HG03521 (cell line): Measurements from ENCODE around the gene STRC.
A peak's percentile ranks its signal among the peaks of the same experiment; 100 is the strongest.
"Not testable (repeated sequence)": the region's sequence is repeated elsewhere in the genome, so short reads cannot be mapped to it uniquely, and the experiment has no call there.

Source experiments
- ATAC-seq: cut with Tn5 transposase; IDR thresholded peaks from one replicate; pipeline ENCODE4 v1.9.1; 2021; ENCODE audit warnings: mild to moderate bottlenecking, moderate library complexity; ENCODE audit not compliant: unreplicated experiment

Gene STRC

DNA sequence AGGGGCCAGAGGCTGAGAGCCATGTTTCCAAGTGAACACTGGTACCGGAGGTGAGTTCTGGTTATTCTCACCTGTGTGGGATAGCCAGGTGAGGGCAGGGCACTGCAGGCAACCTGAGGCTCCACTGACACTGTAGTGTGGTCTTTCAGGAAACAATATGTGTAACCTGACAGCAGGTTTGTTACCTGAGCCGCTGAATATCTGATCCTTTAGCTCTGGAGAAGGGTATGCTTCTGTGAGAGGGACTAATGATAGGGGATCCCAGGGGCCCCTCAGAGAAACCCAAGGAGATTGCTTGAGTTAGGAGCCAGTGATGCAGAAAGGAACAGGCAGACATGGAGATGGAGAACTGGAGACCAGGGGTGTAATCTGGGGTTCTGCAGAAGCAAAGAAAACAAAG lies at the start of gene STRC:
STRC (minus strand) TSS at position 101 of the 400 bp plus-strand sequence; CDS start at position 23, 78 bp downstream.
- ATAC-seq = not testable (repeated sequence)

DNA sequence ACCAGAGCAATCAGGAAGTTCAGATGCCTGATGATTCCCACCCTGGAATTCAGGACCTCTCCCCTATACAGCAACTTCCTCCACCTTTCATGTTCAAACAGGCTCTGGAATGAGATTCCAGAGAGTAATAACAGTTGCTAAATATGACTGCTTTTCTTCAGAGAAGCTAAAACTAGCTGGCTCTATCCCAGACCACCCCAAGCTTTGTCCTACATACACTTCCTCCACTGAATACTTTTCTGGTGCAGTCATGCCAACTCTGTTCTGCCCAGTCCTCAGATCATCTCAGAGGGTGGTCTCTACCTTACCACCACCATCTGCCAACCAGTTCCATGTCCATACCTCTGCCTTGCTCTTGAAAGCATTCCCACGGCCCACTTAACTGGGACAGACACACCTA lies 47.6 kb upstream of the STRC start:
- ATAC-seq = not testable (repeated sequence)

DNA sequence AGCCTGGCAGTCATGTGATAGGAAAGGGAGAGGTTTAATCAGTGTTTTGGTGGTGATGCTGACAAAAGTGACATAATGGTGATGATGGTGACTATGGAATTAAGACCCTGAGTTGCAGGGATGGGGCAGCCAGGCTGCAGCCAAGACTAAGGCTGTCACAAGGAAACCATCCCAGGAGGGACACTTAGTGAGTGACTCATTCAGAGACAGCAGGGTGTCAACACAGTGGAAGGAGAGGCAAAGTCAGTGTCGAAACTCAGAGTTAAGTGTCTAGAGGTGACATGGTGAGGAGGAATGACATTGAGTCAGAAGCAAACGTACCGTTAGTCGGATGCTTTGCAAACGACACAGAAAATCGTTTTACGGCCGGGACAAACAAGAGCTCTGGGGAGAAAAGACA lies 44.7 kb upstream of the STRC start:
- not testable (repeated sequence) for ATAC-seq

DNA sequence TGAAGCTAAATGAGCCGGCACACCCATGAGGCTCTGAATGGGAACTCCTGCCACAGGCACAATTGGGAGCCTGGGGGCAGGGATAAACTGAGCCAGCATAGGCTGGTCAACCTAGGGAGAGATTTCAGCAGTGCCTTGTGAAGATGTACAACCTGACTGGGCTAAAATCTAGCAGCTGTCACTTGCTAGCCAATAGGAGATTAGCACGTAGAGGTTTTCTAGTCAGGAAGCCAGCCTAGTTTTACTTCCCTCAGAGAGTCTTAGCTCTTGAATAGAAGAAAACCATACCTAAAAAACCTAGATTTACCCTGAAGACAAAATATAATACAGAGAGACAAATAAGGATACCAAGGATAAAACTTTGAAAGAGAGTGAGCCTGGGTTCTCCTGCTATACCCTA lies 43.7 kb upstream of the STRC start:
- ATAC-seq = not testable (repeated sequence)

DNA sequence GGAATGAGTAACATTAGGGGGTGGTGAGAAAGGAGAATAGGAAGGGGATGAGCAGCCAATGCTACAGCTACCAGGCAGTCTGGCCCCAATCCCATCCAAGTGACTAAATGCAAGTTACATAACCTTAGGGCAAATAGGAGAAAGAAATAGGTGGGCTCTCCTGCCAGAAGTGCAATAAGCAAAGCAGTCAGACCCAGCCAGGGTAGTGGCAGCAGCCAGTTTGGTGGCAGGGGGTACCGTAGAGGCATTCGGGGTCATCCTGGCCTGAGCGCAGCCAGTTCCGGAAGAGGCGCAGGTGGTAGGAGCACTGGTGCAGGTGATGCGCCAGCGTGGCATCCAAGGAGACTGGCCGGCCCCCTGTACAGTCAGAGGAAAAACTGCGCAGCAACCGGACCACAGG lies 41.1 kb upstream of the STRC start:
- ATAC-seq = not testable (repeated sequence)

DNA sequence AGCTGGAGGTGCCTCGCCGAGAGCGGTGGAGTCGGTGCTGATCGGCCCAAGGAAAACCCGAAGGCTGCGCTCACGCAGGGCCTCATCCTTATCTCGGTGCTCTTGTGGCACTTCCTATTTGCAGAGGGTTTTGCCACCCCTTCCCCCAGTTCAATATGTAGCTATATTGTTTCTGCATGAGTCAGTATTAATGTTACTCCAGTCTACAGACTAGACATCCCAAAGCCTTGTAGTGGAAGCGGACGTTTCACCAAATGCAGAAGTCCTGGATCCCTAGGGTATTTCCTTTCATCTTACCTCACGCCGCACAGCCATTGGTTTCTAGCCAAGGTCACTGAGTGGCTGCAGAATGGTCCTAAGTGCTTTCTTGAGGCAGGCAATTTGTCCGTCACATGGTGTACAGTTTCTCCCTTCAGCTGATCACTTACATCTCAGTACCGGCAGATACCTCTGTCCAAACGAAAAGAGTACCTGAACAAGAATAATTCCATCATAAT lies 30.9 kb upstream of the STRC start:
- not testable (repeated sequence) for ATAC-seq

DNA sequence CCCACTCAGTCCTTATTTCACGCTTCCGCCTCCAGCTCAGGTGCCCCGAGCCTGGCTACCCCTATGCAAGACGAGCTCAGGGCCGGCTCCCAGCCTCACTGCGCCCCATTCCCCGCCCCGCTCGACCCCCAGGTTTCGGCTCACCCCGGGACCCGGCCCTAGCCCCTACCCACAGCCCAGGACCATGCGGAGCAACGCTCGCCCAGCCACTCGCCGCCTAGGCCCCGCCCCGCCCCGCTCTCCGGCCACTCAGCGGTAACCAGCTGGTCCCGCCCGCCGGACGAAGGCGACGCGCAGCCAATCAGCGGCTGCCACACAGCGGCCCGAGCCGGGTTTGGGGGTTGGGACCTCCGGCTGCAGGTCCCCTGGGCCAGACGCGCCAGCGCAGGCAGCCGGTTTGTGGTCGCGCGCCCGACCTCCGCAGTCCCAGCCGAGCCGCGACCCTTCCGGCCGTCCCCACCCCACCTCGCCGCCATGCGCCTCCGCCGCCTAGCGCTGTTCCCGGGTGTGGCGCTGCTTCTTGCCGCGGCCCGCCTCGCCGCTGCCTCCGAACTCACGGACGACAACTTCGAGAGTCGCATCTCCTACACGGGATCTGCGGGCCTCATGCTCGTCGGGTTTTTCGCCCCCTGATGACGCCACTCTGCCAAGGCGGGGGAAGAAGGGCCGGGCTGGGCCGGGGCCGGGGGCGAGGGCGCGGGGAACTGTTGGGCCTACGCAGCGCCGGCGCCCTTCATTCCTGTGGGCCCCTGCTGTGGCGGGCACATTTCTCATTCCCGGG lies 30.2 kb upstream of the STRC start, which contains the start of gene CATSPER2:
CATSPER2 (minus strand) TSS at position 196 of the 781 bp plus-strand sequence. CDS start 783 bp downstream, outside the sequence.
- no peak for ATAC-seq

DNA sequence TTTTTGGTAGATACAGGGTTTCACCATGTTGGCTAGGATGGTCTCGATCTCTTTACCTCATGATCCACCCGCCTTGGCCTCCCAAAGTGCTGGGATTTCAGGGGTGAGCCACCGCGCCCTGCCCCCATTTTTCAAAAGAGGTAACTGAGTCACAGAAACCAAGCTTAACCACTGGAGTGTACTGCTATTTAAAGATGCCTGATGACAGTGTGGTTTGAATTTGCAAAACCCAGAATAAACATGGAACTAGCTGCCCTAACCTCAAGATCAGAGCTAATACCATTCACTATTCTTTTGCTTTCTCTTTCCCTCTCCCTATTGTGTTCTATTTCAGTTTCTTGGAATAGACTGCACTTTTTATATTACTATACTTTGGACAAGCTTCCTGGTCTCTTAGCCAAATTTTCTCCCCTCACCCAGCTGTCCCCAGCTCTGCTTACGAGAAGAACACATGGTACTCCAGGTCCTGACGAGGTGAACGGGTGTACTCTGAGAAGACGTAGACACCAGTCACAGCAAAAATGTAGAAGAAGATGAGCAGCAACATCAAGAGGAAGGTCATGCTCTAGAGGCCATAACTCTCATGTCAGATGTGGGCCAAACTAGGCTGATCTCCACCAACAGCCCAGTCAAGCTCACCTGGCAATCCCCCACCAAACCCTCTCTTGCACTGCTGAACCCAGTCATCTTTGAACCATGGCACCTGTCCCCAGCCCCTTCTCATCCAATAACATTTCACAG lies 20.0 kb upstream of the STRC start:
- ATAC-seq = not testable (repeated sequence)

DNA sequence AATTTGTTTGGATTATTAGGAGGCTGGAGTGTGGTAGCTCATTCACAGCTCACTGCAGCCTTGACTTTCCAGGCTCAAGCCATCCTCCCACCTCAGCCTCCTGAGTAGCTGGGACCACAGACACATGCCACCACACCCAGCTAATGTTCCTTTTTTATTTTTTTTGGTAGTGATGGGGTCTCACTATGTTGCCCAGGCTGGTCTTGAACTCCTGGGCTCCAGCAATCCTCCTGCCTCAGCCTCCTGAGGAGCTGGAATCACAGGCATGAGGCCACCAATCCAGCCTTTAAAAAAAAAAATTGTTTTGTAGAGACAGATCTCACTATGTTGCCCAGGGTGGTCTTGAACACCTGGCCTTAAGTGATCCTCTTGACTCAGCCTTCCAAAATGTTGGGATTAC lies 8.3 kb upstream of the STRC start:
- not testable (repeated sequence) for ATAC-seq

DNA sequence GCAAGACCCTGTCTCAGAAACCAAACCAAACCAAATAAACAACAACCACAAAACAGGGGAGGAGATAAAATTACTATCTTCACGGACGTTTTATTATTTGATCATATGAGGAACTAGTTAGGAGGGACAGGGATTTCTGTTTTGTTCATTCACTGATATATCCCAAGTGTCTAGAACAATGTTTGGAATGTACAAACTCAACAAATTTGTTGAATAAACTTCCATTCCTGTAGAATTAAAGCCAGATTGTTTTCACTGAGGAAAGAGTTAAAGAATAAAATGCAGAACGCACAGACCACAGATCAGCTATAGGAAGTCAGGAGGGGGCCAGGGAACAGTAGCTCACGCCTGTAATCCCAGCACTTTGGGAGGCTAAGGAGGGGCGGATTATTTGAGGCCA lies 6.5 kb upstream of the STRC start:
- no peak for ATAC-seq

DNA sequence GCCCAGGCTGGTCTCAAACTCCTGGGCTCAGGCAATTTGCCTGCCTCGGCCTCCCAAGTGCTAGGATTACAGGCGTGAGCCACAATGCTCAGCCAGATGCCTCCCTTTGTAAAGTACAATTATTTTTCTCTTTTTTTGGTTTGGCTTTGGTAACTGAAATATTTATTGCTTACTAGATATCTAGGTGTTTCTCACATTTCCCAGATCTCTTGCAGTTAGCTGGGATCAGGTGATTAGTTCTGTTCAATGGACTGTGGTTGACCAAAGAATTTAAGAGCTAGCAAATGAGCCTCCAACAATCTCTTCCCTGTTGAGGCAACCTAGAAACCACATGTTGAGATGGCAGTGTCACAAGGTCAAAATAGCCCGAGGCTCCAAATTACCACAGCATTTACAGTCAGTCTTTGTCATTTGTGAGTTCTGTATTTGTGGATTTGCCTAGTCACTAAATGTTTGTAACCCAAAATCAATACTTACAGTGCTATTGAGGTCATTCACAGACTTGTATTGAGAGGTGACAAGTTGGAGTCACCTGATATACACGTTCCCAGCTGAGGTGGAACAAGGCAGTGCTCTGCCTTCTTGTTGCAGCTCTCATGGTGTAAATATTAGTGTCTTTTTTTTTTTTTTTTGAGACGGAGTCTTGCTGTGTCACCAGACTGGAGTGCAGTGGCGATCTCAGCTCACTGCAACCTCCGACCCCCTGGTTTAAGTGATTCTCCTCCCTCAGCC lies 3.6 kb upstream of the STRC start:
- ATAC-seq = not testable (repeated sequence)

DNA sequence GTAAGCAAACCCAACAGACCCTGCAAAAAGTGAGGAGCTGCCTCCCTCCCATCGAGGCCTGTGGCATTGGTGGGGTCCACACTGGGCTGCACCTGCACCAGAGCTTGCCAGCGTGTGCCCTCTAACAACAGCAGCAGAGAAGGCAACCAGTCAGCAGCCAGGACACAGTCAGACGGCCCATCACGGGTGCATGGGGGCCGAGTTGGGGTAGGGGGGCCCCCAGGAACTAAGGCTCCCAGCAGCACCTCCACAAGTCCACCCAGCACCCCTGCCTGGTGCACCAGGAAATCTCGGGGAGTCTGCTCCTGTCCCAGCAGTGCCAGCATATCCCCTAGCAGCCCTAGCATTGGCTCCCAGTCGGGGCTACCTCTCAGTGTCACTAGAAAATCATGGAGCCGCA lies 850 bp downstream of the STRC start:
- ATAC-seq = not testable (repeated sequence)

DNA sequence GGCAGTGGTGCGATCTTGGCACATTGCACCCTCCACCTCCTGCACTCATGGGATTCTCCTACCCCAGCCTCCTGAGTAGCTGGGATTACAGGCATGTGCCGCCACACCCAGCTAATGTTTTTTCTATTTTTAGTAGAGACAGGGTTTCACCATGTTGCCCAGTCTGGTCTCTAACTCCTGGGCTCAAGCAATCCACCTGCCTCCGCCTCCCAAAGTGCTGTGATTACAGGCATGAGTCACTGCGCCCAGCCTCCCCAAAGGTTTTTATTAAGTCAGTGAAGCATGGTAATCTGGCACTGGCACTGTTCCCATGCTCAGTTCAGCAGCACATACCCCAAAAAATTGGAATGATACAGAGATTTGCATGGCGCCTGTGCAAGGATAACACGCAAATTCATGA lies 16.4 kb downstream of the STRC start:
- ATAC-seq = not testable (repeated sequence)

DNA sequence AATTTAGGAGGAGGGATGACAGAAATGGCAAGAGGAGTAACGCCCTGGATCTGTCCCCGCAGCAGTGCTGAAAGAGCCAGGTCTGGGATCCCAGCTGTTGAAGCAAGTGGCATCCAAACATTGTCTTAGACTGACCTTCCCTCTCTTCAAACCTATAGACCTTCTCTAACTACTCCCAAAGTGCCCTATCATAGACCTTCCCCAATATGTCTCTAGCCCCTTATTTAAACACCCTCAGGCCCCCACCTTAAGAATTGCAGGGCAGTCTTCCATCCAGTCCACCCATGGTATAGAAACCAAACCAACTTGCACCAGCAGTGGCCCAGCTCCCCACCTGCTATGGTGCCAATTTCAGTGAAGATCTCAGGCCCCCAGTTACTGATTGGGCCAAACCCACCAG lies 18.4 kb downstream of the STRC start:
- ATAC-seq = not testable (repeated sequence)

DNA sequence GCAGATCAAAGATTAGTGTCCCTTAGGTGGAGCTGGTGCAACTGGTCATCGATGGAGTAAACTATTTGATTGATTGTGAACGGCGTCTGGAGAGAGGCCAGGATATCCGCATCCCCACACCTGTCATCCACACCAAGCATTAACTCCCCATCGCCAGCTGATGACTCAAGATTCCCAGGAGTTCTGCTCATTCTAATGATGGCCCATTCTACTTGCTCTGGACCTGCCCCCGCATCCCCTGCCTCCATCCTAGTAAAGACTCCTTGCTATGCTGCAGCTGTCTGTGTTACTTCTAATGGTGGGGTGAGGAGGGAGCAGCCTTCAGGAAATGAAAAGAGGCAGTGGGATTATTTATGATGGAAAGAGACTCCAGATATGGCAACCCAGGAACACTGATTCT lies 19.5 kb downstream of the STRC start:
- not testable (repeated sequence) for ATAC-seq

DNA sequence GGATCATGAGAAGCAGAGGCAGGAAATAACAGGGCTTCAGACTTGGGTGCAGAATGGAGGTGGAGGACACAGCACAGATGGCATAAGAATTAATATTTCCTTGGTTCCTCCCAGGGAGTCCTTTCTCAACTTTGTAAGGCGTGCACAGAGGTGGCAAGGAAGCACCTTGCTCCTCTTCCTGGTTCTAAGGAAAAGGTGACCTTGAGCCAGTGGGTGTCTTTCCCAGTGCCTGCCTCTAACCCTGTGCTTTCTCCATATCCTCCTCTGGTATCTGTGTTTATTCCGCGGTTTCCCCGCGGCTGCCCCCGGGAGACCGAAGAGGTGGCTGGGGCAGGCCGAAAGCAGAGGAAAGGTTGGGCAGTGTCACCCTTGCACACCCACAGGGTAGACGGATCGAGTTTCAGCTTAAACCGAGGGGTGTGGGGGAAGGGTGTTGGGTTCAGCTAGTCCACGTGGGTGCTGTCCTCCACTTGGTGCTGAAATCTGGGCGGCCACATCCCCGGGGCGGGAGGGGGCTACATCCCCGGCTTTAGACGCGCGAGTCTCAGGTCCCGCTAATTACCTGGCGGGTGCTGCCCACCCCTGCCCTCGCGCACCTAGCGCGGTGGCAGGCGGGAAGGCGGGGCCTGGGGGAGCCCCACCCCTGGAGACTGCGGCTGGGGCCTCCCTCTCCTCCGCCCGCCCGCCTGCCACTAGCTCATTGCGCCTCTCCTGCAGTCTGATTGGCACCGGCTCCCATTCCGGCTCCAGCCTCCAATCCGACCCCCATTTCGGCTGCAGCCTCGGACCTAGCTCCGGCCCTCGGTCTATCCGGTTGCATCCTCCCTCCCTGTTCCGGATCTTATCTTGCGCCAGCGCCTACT lies 25.0 kb downstream of the STRC start, which contains the start of gene CKMT1B:
CKMT1B (plus strand) TSS at position 700 of the 863 bp plus-strand sequence. CDS start 192 bp downstream, outside the sequence.
- not testable (repeated sequence) for ATAC-seq

DNA sequence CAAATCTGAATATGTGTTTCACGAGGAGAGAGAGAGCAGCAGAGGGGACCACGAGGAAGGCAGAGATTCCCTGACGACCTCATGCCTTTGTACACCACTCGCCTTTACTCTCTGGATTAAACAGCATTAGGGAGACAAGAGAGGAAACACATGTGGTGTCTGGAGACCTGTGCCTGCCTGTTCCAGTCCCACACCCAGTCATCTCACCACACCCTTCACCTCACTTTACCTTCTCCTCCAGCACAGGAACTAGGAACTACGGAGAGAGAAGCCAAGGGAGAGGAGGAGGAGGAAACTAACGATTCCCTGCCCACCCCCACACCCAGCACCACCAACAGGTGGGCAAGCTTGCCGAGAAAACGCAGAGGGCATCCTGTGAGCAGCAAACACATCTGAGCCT lies 25.8 kb downstream of the STRC start:
- ATAC-seq = not testable (repeated sequence)

DNA sequence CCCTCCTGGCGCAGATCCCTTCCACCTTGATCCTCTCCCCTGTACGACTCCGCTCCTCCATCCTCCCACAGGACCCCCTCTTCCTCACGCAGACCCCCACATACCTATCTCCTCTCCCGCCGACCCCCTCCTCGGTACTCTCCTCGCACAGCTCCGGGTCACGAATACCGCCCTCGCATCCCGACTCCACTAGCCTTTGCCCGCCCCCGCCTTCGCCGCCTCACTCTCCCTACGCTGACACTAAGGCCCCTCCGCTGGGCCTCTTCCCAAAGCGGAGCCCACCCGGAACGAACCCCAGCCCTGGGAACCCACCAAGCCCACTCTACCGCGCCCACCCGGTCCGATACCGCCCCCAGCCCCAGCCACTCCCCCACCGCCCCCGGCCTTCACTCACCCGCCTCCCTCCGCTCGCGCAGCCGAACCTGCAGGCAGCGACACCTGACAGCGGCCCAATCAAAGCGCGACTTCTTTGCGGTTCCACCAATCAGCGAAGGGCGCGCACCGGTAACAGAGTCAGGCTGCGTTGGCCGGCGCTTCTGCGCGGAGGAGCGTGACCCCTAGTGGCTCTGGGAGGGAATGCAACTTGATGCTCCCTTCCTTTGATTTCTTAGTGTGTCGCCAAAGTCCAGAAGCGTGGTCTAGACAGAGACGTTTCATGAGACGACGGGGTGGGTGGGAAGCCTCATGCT lies 28.7 kb downstream of the STRC start, which contains the start of gene PPIP5K1:
PPIP5K1 (minus strand) TSS at position 431 of the 689 bp plus-strand sequence. CDS start 5,704 bp downstream, outside the sequence.
- peak; percentile 97 for ATAC-seq

DNA sequence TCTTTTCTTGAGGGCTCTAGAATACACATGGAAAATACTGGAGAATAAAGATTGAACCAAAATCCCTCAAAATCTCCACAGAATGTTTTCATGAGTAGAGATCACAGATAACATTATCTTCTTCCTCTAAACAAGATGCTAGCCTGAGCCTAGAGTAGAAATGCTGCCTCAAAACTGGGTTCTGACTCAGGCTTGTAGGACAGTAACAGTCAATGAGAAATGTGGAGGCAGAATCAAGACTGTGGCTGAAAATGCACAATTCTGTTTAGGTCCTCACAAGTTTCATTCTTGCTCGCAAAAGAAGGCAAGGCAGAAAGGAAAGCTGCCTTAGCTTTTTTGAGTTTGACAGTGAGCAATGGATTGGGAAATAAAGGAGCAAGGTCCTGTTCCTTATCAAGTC lies 44.0 kb downstream of the STRC start:
- ATAC-seq = not testable (repeated sequence)
